GM23338 (cell line): ENCODE measurements around the gene GRIP2. TPM values are rescaled to one million over a fixed set of nuclear protein-coding genes. Genes with fewer than 3 reads are reported as not detected.

ENCODE experiments used
- ATAC-seq: fragments of 200-7000 bp; cut with Tn5 transposase; 3 replicates; pipeline ENCODE4 v1.9.1; 2020
- DNase-seq: peaks from one replicate; pipeline ENCODE4 v3.0.0-alpha.2; 2015; ENCODE audit warnings: low spot score
- H2AFZ ChIP-seq: fragments of 200-600 bp; sonication (generic); 2 replicates; pipeline ENCODE4 v1.8.0; 2016; ENCODE audit warnings: antibody characterized with exemption, mild to moderate bottlenecking, moderate library complexity
- H3F3A ChIP-seq: fragments of 200-600 bp; sonication (generic); replicated peaks from 2 replicates; pipeline ENCODE4 v1.8.0; 2017; ENCODE audit warnings: antibody characterized with exemption, mixed run types, low read depth
- H3K27ac ChIP-seq: fragments of 200-600 bp; sonication (generic); 2 replicates; pipeline ENCODE4 v1.6.1; 2016; ENCODE audit warnings: low read depth
- H3K27me3 ChIP-seq: fragments of 200-600 bp; sonication (generic); 2 replicates; pipeline ENCODE4 v1.8.0; 2016; ENCODE audit warnings: mild to moderate bottlenecking, mixed run types, moderate library complexity; ENCODE audit not compliant: insufficient read depth
- H3K36me3 ChIP-seq: fragments of 200-600 bp; sonication (generic); 2 replicates; pipeline ENCODE4 v1.8.0; 2016; ENCODE audit warnings: mild to moderate bottlenecking; ENCODE audit not compliant: insufficient read depth
- H3K4me1 ChIP-seq: fragments of 200-600 bp; sonication (generic); 2 replicates; pipeline ENCODE4 v1.8.0; 2016; ENCODE audit warnings: mild to moderate bottlenecking, moderate library complexity; ENCODE audit not compliant: insufficient read depth
- H3K4me2 ChIP-seq: fragments of 200-600 bp; sonication (generic); 2 replicates; pipeline ENCODE4 v1.7.1; 2017; ENCODE audit warnings: mixed run types
- H3K4me3 ChIP-seq: fragments of 200-600 bp; sonication (generic); 2 replicates; pipeline ENCODE4 v1.6.1; 2016; ENCODE audit warnings: mixed run types
- H3K79me2 ChIP-seq: fragments of 200-600 bp; sonication (generic); replicated peaks from 2 replicates; pipeline ENCODE4 v1.8.0; 2017; ENCODE audit warnings: mild to moderate bottlenecking; ENCODE audit not compliant: insufficient read depth
- H3K9me2 ChIP-seq: fragments of 200-600 bp; sonication (generic); 2 replicates; pipeline ENCODE4 v1.8.0; 2017; ENCODE audit not compliant: insufficient read depth
- H4K20me1 ChIP-seq: fragments of 200-600 bp; sonication (generic); replicated peaks from 2 replicates; pipeline ENCODE4 v1.8.0; 2017; ENCODE audit warnings: mild to moderate bottlenecking; ENCODE audit not compliant: insufficient read depth
- H3K27ac Mint-ChIP-seq: 2 replicates; pipeline ENCODE4 v1.8.0; 2020; ENCODE audit warnings: inconsistent platforms, mild to moderate bottlenecking, moderate library complexity, mixed read lengths
- H3K27me3 Mint-ChIP-seq: 3 replicates; pipeline ENCODE4 v1.8.0; 2022; ENCODE audit warnings: low read depth, mild to moderate bottlenecking, moderate library complexity, mixed read lengths, inconsistent platforms; ENCODE audit not compliant: insufficient read depth, poor library complexity
- H3K36me3 Mint-ChIP-seq: 3 replicates; pipeline ENCODE4 v1.8.0; 2021; ENCODE audit warnings: low read depth, mild to moderate bottlenecking, inconsistent platforms, moderate library complexity, mixed read lengths
- H3K4me1 Mint-ChIP-seq: 3 replicates; pipeline ENCODE4 v1.8.0; 2020; ENCODE audit warnings: mild to moderate bottlenecking, inconsistent platforms, mixed read lengths
- H3K4me3 Mint-ChIP-seq: 3 replicates; pipeline ENCODE4 v1.8.0; 2021; ENCODE audit warnings: moderate library complexity, mild to moderate bottlenecking, inconsistent platforms, mixed read lengths
- H3K9me3 Mint-ChIP-seq: 3 replicates; pipeline ENCODE4 v1.8.0; 2020; ENCODE audit warnings: moderate library complexity, mild to moderate bottlenecking, inconsistent platforms, mixed read lengths
- ETS1 ChIP-seq: IDR thresholded peaks from 2 replicates; pipeline ENCODE4 v1.6.1; 2016; ENCODE audit warnings: antibody characterized with exemption
- EZH2phosphoT487 ChIP-seq: fragments of 200-600 bp; sonication (generic); IDR thresholded peaks from one replicate; pipeline ENCODE4 v1.8.1; 2018; ENCODE audit warnings: antibody characterized with exemption; ENCODE audit not compliant: unreplicated experiment
- NANOG ChIP-seq: IDR thresholded peaks from 2 replicates; pipeline ENCODE4 v1.6.1; 2016; ENCODE audit warnings: antibody characterized with exemption, borderline replicate concordance
- POLR2AphosphoS5 ChIP-seq: IDR thresholded peaks from 2 replicates; pipeline ENCODE4 v1.6.1; 2016; ENCODE audit warnings: antibody characterized with exemption, low read depth
- ZNF114 ChIP-seq: fragments of 250-450 bp; sonication (Bioruptor Pico); IDR thresholded peaks from 2 replicates; pipeline ENCODE4 v1.5.0; 2020; ENCODE audit warnings: mild to moderate bottlenecking, moderate library complexity
- ZNF331 ChIP-seq: fragments of 250-450 bp; sonication (Bioruptor Pico); IDR thresholded peaks from 2 replicates; pipeline ENCODE4 v1.5.0; 2020; ENCODE audit warnings: low read depth, mild to moderate bottlenecking, moderate library complexity
- ZNF462 ChIP-seq: fragments of 250-450 bp; sonication (Bioruptor Pico); IDR thresholded peaks from 2 replicates; pipeline ENCODE4 v1.5.0; 2020; ENCODE audit warnings: mild to moderate bottlenecking, moderate library complexity
- polyA plus RNA-seq: library from polyadenylated mRNA; unstranded; fragments of >200 nt; fragmentation: Nextera tagmentation; extraction: Ambion mirVana; gene quantifications from 2 replicates; pipeline ENCODE4 v1.2.1, GENCODE V29; 2016
- total RNA-seq: library from RNA; depleted of rRNA; stranded (reverse); fragments of >200 nt; shearing (Covaris generic); gene quantifications from 2 replicates; pipeline ENCODE4 v1.2.3, GENCODE V29; 2014
- TF ChIP-seq, protein P1 (sequence below): IDR thresholded peaks from one replicate; pipeline ENCODE4 v1.6.1; 2018; ENCODE audit warnings: antibody characterized with exemption; ENCODE audit not compliant: unreplicated experiment
- TF ChIP-seq, protein P2 (sequence below), 2 experiments: fragments of 200-600 bp in 1 of 2; sonication (generic) in 1 of 2; conservative IDR thresholded peaks; 2 replicates each; pipeline versions ENCODE4 v1.5.1 to v1.6.1; 2016 to 2017; ENCODE audit warnings: antibody characterized with exemption in 2 of 2, low read depth in 2 of 2, mild to moderate bottlenecking in 2 of 2, moderate library complexity in 1 of 2

Gene GRIP2
- total and polyA plus RNA-seq, 2 experiments from 2014 or later, result 3.6 to 5.8 TPM

DNA sequence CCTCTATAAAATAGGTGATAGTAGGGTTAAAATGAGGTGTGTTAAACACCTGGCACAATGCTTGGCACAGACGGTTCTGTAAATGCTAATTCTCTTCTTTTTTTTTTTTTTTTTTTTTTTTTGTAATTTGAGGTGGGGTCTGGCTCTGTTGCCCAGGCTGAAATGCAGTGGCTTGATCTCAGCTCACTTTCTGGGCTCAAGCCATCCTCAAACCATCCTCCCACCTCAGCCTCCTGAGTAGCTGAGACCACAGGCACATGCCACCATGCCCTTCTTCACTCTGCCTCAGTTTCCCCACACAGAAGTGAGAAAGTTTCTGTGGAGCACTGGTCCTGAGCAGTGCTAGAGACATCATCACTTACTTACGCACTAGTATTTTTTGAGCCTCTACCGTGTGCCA is 80.4 kb downstream of the GRIP2 start:
- ATAC-seq (no peak), DNase-seq (no peak)
- H3K9me3 Mint-ChIP-seq, result no peaks in the 10 kb centered on the region
- Histone ChIP-seq H3K36me3 (peaks cover 32% of the 10 kb centered on the region), H3K4me1 (peaks cover 10% of the 10 kb centered on the region), H3K9me2 (no peaks in the 10 kb centered on the region), H2AFZ (no peak overlapping the region), H3K4me3 (no peak overlapping the region), H3K27me3 (no peaks in the 10 kb centered on the region), H3K4me2 (no peak overlapping the region), H4K20me1 (peaks cover 7% of the 10 kb centered on the region), H3K79me2 (no peaks in the 10 kb centered on the region), H3F3A (0 out of 2 replicates have a peak, but pooled peaks cover 9% of the 10 kb centered on the region), H3K27ac (no peak overlapping the region)
- H3K27ac Mint-ChIP-seq, result no peak overlapping the region
- H3K36me3 Mint-ChIP-seq, result peaks cover 46% of the 10 kb centered on the region
- H3K27me3 Mint-ChIP-seq, result peaks cover 12% of the 10 kb centered on the region
- no peak for TF ChIP-seq ZNF331 (CRISPR knock-in tag)
- no peak for TF ChIP-seq ETS1
- TF ChIP-seq ZNF462 (CRISPR knock-in tag), result no peak
- no peak for TF ChIP-seq POLR2AphosphoS5
- TF ChIP-seq EZH2phosphoT487, result no peak
- TF ChIP-seq, protein P1, sequence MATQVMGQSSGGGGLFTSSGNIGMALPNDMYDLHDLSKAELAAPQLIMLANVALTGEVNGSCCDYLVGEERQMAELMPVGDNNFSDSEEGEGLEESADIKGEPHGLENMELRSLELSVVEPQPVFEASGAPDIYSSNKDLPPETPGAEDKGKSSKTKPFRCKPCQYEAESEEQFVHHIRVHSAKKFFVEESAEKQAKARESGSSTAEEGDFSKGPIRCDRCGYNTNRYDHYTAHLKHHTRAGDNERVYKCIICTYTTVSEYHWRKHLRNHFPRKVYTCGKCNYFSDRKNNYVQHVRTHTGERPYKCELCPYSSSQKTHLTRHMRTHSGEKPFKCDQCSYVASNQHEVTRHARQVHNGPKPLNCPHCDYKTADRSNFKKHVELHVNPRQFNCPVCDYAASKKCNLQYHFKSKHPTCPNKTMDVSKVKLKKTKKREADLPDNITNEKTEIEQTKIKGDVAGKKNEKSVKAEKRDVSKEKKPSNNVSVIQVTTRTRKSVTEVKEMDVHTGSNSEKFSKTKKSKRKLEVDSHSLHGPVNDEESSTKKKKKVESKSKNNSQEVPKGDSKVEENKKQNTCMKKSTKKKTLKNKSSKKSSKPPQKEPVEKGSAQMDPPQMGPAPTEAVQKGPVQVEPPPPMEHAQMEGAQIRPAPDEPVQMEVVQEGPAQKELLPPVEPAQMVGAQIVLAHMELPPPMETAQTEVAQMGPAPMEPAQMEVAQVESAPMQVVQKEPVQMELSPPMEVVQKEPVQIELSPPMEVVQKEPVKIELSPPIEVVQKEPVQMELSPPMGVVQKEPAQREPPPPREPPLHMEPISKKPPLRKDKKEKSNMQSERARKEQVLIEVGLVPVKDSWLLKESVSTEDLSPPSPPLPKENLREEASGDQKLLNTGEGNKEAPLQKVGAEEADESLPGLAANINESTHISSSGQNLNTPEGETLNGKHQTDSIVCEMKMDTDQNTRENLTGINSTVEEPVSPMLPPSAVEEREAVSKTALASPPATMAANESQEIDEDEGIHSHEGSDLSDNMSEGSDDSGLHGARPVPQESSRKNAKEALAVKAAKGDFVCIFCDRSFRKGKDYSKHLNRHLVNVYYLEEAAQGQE, result no peak
- TF ChIP-seq NANOG, result no peak
- TF ChIP-seq ZNF114 (CRISPR knock-in tag), result no peak
- TF ChIP-seq, protein P2, sequence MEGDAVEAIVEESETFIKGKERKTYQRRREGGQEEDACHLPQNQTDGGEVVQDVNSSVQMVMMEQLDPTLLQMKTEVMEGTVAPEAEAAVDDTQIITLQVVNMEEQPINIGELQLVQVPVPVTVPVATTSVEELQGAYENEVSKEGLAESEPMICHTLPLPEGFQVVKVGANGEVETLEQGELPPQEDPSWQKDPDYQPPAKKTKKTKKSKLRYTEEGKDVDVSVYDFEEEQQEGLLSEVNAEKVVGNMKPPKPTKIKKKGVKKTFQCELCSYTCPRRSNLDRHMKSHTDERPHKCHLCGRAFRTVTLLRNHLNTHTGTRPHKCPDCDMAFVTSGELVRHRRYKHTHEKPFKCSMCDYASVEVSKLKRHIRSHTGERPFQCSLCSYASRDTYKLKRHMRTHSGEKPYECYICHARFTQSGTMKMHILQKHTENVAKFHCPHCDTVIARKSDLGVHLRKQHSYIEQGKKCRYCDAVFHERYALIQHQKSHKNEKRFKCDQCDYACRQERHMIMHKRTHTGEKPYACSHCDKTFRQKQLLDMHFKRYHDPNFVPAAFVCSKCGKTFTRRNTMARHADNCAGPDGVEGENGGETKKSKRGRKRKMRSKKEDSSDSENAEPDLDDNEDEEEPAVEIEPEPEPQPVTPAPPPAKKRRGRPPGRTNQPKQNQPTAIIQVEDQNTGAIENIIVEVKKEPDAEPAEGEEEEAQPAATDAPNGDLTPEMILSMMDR (conservative IDR thresholded peaks at IDR 0.05; ENCODE audit: low read depth in 2 of 2), result no peak
- H3K4me3 Mint-ChIP-seq, result no peak overlapping the region
- peaks cover 14% of the 10 kb centered on the region for H3K4me1 Mint-ChIP-seq
